Epidermal melanocyte (primary cell): ENCODE data around the gene PAQR7.

Experiments used
- DNase-seq: peaks from one replicate; pipeline ENCODE4 v3.0.0; 2011; ENCODE audit warnings: low spot score; ENCODE audit not compliant: insufficient read length

The PAQR7 gene

GRCh38 chr1:25874635-25875153 is 814 bp downstream of the PAQR7 start:
- no peak for DNase-seq

- no peak for DNase-seq
Measured at GRCh38 chr1:25874209-25874608, 1.3 kb downstream of the PAQR7 start.

GRCh38 chr1:25873120-25873519 is 2.4 kb downstream of the PAQR7 start:
- DNase-seq: no peak

- no peak for DNase-seq
Measured at GRCh38 chr1:25872713-25873112, 2.8 kb downstream of the PAQR7 start.

- DNase-seq: no peak
Measured at GRCh38 chr1:25871704-25872494, 3.6 kb downstream of the PAQR7 start.

GRCh38 chr1:25871086-25871703 is 4.3 kb downstream of the PAQR7 start:
- no peak for DNase-seq

- DNase-seq: no peak
Measured at GRCh38 chr1:25870614-25871013, 4.9 kb downstream of the PAQR7 start.

GRCh38 chr1:25869909-25870606 is 5.5 kb downstream of the PAQR7 start:
- DNase-seq: no peak

GRCh38 chr1:25867210-25867991 is 8.1 kb downstream of the PAQR7 start:
- DNase-seq: no peak

GRCh38 chr1:25866288-25866687 is 9.2 kb downstream of the PAQR7 start:
- no peak for DNase-seq

- DNase-seq: no peak
Measured at GRCh38 chr1:25864434-25864833, 11.1 kb downstream of the PAQR7 start.

GRCh38 chr1:25863486-25864262 is 11.8 kb downstream of the PAQR7 start:
- no peak for DNase-seq

- no peak for DNase-seq
Measured at GRCh38 chr1:25862785-25863485, 12.6 kb downstream of the PAQR7 start.

- no peak for DNase-seq
Measured at GRCh38 chr1:25861316-25862286, 13.9 kb downstream of the PAQR7 start.

GRCh38 chr1:25858906-25859789 is 16.4 kb downstream of the PAQR7 start, which contains the start of gene AUNIP:
AUNIP (minus strand) TSS chr1:25859457; CDS start chr1:25859357, 100 bp downstream.
- DNase-seq: peak; percentile 80

GRCh38 chr1:25858494-25858893 is 17.0 kb downstream of the PAQR7 start:
- no peak for DNase-seq

- DNase-seq: no peak
Measured at GRCh38 chr1:25856856-25857255, 18.7 kb downstream of the PAQR7 start.

- DNase-seq: no peak
Measured at GRCh38 chr1:25854554-25854953, 21.0 kb downstream of the PAQR7 start.
